Spleen (tissue), 11 donors: Measurements from ENCODE around the gene LRP1. TPM values are rescaled to one million over a fixed set of nuclear protein-coding genes. Genes with fewer than 3 reads are reported as not detected.

Source experiments
- DNase-seq: peaks from one replicate; pipeline ENCODE4 v3.0.0-alpha.2; 2020
- H3K27ac ChIP-seq, 8 donors: fragments of 200-600 bp; sonication (generic) in 7 of 8; 1 replicate in 4 of 8; 2 replicates in 4 of 8; pipeline versions ENCODE4 v1.5.0 to v1.8.0; 2016 to 2021; ENCODE audit warnings: inconsistent platforms in 4 of 8, mild to moderate bottlenecking in 4 of 8, moderate library complexity in 1 of 8
- H3K27me3 ChIP-seq, 7 donors: fragments of 200-600 bp; sonication (generic) in 6 of 7; replicated peaks in 1 of 7; 1 replicate in 4 of 7; 2 replicates in 3 of 7; pipeline versions ENCODE4 v1.5.0 to v1.8.0; 2016 to 2021; ENCODE audit warnings: inconsistent platforms in 3 of 7, mild to moderate bottlenecking in 1 of 7
- H3K36me3 ChIP-seq, 6 donors: fragments of 200-600 bp; sonication (generic) in 5 of 6; 1 replicate in 4 of 6; 2 replicates in 2 of 6; pipeline versions ENCODE4 v1.5.0 to v1.8.0; 2016 to 2021; ENCODE audit warnings: inconsistent platforms in 2 of 6
- H3K4me1 ChIP-seq, 6 donors: fragments of 200-600 bp; sonication (generic) in 5 of 6; 1 replicate in 3 of 6; 2 replicates in 3 of 6; pipeline versions ENCODE4 v1.5.0 to v1.8.0; 2016 to 2021; ENCODE audit warnings: inconsistent platforms in 3 of 6
- H3K4me3 ChIP-seq, 8 donors: fragments of 200-600 bp; sonication (generic) in 7 of 8; 1 replicate in 4 of 8; 2 replicates in 4 of 8; pipeline versions ENCODE4 v1.5.0 to v1.8.0; 2016 to 2021; ENCODE audit warnings: inconsistent platforms in 4 of 8, mild to moderate bottlenecking in 4 of 8, moderate library complexity in 2 of 8
- H3K9me3 ChIP-seq, 8 donors: fragments of 200-600 bp; sonication (generic) in 7 of 8; 1 replicate in 4 of 8; 2 replicates in 4 of 8; pipeline versions ENCODE4 v1.5.0 to v1.8.0; 2016 to 2021; ENCODE audit warnings: inconsistent platforms in 4 of 8
- POLR2A ChIP-seq, 3 donors: fragments of 450-650 bp; IDR thresholded peaks; one replicate each; pipeline ENCODE4 v1.5.1; 2017; ENCODE audit warnings: antibody characterized with exemption in 3 of 3, mild to moderate bottlenecking in 1 of 3
- POLR2AphosphoS5 ChIP-seq, 3 donors: sonication (generic); formaldehyde crosslinking; IDR thresholded peaks; one replicate each; pipeline ENCODE4 v1.5.1; 2017; ENCODE audit warnings: antibody characterized with exemption in 3 of 3
- WGBS, 5 donors: extraction: QIAGEN DNeasy Blood & Tissue Kit in 3 of 5; methylation state at CpG; one replicate each; pipeline versions ENCODE4 v1.1.5 to v1.1.7; 2013 to 2018; 5-methylcytosine and 5-hydroxymethylcytosine counted together
- intact Hi-C: fragments of 100-400 bp; cut with DNase I; formaldehyde crosslinking; loops from one replicate; pipeline ENCODE4 v1.15.0; 2023; ENCODE audit warnings: low total_unique reads
- polyA plus RNA-seq, 3 donors: library from polyadenylated mRNA; stranded (reverse); fragments of 200-250 nt; gene quantifications; one replicate each; pipeline ENCODE4 v1.2.1, GENCODE V29; 2013
- total RNA-seq, 7 donors: library from RNA; depleted of rRNA in 3 of 7; stranded (reverse); fragments of >200 nt in 3 of 7; fragmentation: NEBNext Ultra II Directional in 4 of 7; extraction: Animal tissue kit (Norgen Biotek cat#: 25700) in 4 of 7; gene quantifications; one replicate each; pipeline versions ENCODE4 v1.1.0 to v1.2.1, GENCODE V29; 2016 to 2021
- TF ChIP-seq, protein P1 (sequence below), 11 experiments: fragments of 200-600 bp in 7 of 11; fragments of 450-650 bp in 4 of 11; sonication (generic) in 4 of 11; IDR thresholded peaks in 8 of 11; conservative IDR thresholded peaks in 3 of 11; 1 replicate in 7 of 11; 2 replicates in 4 of 11; pipeline versions ENCODE4 v1.4.0 to v1.8.0; 2016 to 2021; ENCODE audit warnings: antibody characterized with exemption in 11 of 11, inconsistent platforms in 4 of 11, mild to moderate bottlenecking in 1 of 11
- donor health status: healthy with polysubstance abuse.
- donor health status: DM: no; HTN: no; CAD: no; lungs with moderate emphysema.
- donor health status: DM: no; HTN: no; CAD: no.
- donor health status: Bipolar disorder and iron deficiency.
- donor health status: healthy.
- donor health status: DM: no; HTN: no; CAD: no.
- donor health status: DM: yes; HTN: yes; CAD: no.

LRP1 gene
- total and polyA plus RNA-seq, 10 donors: 8.9 to 216 (median 159) TPM

DNA sequence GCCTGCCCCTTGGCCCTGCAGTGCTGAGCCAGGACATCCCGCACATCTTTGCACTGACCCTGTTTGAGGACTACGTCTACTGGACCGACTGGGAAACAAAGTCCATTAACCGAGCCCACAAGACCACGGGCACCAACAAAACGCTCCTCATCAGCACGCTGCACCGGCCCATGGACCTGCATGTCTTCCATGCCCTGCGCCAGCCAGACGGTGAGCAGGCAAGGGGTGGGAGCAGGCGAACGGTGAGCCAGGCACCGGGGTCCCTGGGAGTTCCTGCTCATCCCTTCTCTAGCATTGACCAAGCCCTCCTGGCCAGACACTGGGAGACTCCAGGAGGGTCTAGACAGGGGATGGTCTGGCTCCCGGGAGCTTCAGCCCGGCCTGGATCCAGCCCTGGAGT, 70.9 kb downstream of the LRP1 start:
- Histone ChIP-seq H3K27me3 (no peaks in the 10 kb centered on the region), H3K4me3 (no peak overlapping the region), H3K27ac (no peak overlapping the region), H3K36me3 (peaks cover 0 to 100% (median 50%) of the 10 kb centered on the region in 6 donors), H3K4me1 (no peaks in the 10 kb centered on the region), H3K9me3 (no peaks in the 10 kb centered on the region)
- no peak for DNase-seq
- WGBS, 5 donors: 84 to 94% (median 89%) methylated on average over 8 to 15 of the region's 15 CpGs
- intact Hi-C loops: no loop called here
- TF ChIP-seq, protein P1, sequence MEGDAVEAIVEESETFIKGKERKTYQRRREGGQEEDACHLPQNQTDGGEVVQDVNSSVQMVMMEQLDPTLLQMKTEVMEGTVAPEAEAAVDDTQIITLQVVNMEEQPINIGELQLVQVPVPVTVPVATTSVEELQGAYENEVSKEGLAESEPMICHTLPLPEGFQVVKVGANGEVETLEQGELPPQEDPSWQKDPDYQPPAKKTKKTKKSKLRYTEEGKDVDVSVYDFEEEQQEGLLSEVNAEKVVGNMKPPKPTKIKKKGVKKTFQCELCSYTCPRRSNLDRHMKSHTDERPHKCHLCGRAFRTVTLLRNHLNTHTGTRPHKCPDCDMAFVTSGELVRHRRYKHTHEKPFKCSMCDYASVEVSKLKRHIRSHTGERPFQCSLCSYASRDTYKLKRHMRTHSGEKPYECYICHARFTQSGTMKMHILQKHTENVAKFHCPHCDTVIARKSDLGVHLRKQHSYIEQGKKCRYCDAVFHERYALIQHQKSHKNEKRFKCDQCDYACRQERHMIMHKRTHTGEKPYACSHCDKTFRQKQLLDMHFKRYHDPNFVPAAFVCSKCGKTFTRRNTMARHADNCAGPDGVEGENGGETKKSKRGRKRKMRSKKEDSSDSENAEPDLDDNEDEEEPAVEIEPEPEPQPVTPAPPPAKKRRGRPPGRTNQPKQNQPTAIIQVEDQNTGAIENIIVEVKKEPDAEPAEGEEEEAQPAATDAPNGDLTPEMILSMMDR (IDR thresholded peaks at IDR 0.05 in 8 of 11, conservative IDR thresholded peaks at IDR 0.05 in 3 of 11): no peak
- TF ChIP-seq POLR2AphosphoS5 (IDR thresholded peaks at IDR 0.05): peak in 1 of 3 donors; percentile 22
- TF ChIP-seq POLR2A (IDR thresholded peaks at IDR 0.05): no peak

DNA sequence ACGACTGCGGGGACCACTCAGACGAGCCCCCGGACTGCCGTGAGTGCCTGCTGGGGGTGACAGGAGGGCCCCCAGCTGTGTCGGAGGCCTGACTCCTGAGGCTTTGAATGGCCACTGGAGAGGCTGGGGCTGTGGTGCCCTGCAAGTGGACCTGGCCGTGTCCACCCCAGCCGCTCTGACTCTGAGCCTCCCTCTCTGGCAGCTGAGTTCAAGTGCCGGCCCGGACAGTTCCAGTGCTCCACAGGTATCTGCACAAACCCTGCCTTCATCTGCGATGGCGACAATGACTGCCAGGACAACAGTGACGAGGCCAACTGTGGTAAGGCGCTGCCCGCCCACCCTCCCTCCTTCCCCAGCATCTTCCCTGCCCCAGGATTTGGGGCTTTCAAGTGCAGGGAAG, 72.2 kb downstream of the LRP1 start:
- Histone ChIP-seq H3K4me3 (no peak overlapping the region), H3K36me3 (peaks cover 0 to 100% (median 42%) of the 10 kb centered on the region in 6 donors), H3K9me3 (no peaks in the 10 kb centered on the region), H3K4me1 (no peaks in the 10 kb centered on the region), H3K27me3 (no peaks in the 10 kb centered on the region), H3K27ac (no peak overlapping the region)
- intact Hi-C loops: no loop called here
- DNase-seq: no peak
- 90 to 95% (median 91%) methylated on average over 13 to 15 of the region's 15 CpGs for whole genome bisulfite sequencing, 5 donors
- TF ChIP-seq POLR2A (IDR thresholded peaks at IDR 0.05): no peak
- no peak for TF ChIP-seq POLR2AphosphoS5 (IDR thresholded peaks at IDR 0.05)
- TF ChIP-seq, protein P1 (IDR thresholded peaks at IDR 0.05 in 8 of 11, conservative IDR thresholded peaks at IDR 0.05 in 3 of 11): no peak

DNA sequence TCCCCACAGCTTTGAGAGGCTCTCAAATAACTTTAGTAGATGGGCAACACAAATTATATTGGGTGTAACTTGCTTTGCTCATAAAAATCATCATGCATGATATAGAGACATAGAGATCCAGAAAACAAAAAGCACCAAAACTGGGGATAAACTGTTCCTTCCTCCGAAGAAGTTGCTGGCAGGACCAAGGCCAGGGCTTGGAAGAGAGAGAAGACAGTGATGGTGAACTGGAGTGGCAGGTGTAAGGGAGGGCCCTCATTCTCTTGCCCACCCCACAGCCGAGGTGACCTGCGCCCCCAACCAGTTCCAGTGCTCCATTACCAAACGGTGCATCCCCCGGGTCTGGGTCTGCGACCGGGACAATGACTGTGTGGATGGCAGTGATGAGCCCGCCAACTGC, 72.9 kb downstream of the LRP1 start:
- Histone ChIP-seq H3K27ac (no peak overlapping the region), H3K4me3 (no peak overlapping the region), H3K9me3 (no peaks in the 10 kb centered on the region), H3K27me3 (no peaks in the 10 kb centered on the region), H3K4me1 (no peaks in the 10 kb centered on the region), H3K36me3 (peaks cover 0 to 100% (median 40%) of the 10 kb centered on the region in 6 donors)
- intact Hi-C loops: no loop called here
- TF ChIP-seq POLR2AphosphoS5 (IDR thresholded peaks at IDR 0.05) (no peak), POLR2A (IDR thresholded peaks at IDR 0.05) (no peak)
- TF ChIP-seq, protein P1 (IDR thresholded peaks at IDR 0.05 in 8 of 11, conservative IDR thresholded peaks at IDR 0.05 in 3 of 11): no peak
- no peak for DNase-seq
- 80 to 91% (median 85%) methylated on average over 7 to 8 of the region's 8 CpGs for WGBS, 5 donors

DNA sequence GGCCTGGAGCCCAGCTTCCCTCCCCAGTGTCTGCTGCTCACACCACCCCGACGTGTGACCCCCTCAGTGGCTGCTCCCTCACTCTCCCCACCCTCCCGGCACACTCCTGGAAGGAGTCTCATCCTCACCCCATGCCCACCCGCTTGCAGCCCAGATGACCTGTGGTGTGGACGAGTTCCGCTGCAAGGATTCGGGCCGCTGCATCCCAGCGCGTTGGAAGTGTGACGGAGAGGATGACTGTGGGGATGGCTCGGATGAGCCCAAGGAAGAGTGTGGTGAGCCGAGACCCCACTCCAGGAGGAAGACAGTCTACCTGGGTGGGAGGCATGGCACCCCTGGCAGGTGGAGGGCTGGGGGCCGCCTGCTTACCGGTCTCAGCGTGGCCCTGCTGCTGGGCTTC, 73.3 kb downstream of the LRP1 start:
- Histone ChIP-seq H3K27ac (no peak overlapping the region), H3K4me1 (no peaks in the 10 kb centered on the region), H3K27me3 (no peaks in the 10 kb centered on the region), H3K9me3 (no peaks in the 10 kb centered on the region), H3K36me3 (peaks cover 0 to 100% (median 39%) of the 10 kb centered on the region in 6 donors), H3K4me3 (no peak overlapping the region)
- DNase-seq: no peak
- TF ChIP-seq, protein P1 (IDR thresholded peaks at IDR 0.05 in 8 of 11, conservative IDR thresholded peaks at IDR 0.05 in 3 of 11): no peak
- peak in 2 of 3 donors; percentile 15 to 43 for TF ChIP-seq POLR2AphosphoS5 (IDR thresholded peaks at IDR 0.05)
- intact Hi-C loops: no loop called here
- WGBS, 5 donors: 86 to 95% (median 90%) methylated on average over 13 to 16 of the region's 16 CpGs
